ENCODE measurements around the gene FASN. TPM values are rescaled to one million over a fixed set of nuclear protein-coding genes. Genes with fewer than 3 reads are reported as not detected.

Gene FASN
- total RNA-seq, 2 experiments from 2014 or later, result 111 to 364 TPM

DNA sequence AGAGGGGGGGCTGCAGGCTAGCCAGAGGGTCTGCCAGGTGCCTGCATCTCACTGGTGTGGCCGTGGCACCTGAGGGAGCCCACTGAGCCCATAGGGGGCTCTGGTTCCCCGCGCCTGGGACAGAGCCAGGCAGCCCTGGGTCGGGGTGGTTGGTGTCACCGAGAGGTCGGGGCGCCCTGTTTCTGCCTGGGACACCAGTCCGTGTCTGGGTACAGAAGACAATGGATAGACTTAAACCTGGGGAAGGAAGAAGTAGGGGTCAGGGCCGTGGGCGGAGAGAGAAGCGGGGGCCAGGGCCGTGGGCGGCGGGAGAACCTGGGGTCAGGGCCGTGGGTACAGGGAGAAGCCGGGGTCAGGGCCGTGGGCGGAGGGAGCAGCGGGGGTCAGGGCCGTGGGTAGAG lies 49.5 kb downstream of the FASN start:
- no TSS peak for BruUV-seq (replicated peaks)
- TF ChIP-seq, protein P1, sequence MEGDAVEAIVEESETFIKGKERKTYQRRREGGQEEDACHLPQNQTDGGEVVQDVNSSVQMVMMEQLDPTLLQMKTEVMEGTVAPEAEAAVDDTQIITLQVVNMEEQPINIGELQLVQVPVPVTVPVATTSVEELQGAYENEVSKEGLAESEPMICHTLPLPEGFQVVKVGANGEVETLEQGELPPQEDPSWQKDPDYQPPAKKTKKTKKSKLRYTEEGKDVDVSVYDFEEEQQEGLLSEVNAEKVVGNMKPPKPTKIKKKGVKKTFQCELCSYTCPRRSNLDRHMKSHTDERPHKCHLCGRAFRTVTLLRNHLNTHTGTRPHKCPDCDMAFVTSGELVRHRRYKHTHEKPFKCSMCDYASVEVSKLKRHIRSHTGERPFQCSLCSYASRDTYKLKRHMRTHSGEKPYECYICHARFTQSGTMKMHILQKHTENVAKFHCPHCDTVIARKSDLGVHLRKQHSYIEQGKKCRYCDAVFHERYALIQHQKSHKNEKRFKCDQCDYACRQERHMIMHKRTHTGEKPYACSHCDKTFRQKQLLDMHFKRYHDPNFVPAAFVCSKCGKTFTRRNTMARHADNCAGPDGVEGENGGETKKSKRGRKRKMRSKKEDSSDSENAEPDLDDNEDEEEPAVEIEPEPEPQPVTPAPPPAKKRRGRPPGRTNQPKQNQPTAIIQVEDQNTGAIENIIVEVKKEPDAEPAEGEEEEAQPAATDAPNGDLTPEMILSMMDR (conservative IDR thresholded peaks at IDR 0.05; ENCODE audit: low read length), result no peak
- TF ChIP-seq EZH2phosphoT487 (IDR thresholded peaks at IDR 0.05; ENCODE audit: borderline replicate concordance, low read depth, low read length), result no peak
- Histone ChIP-seq H3K9me3 (ENCODE audit: low read length) (no peaks in the 10 kb centered on the region), H2AFZ (ENCODE audit: low read length) (no peak overlapping the region), H3K36me3 (ENCODE audit: insufficient read depth, low read length) (0 out of 2 replicates have a peak, but pooled peaks cover 4% of the 10 kb centered on the region), H3K27ac (ENCODE audit: low read depth, low read length, poor library complexity, severe bottlenecking) (no peak overlapping the region), H3K4me2 (ENCODE audit: low read length) (no peak overlapping the region), H3K4me3 (ENCODE audit: low read depth, low read length, poor library complexity, severe bottlenecking) (no peak overlapping the region), H3K9me2 (ENCODE audit: insufficient read depth, low read length) (no peaks in the 10 kb centered on the region), H3K4me1 (ENCODE audit: insufficient read depth, low read length, poor library complexity, severe bottlenecking) (peaks cover 21% of the 10 kb centered on the region), H4K20me1 (ENCODE audit: insufficient read depth, low read length) (no peaks in the 10 kb centered on the region), H3K79me2 (ENCODE audit: insufficient read depth, low read depth, low read length) (peaks cover 8% of the 10 kb centered on the region; the same call in 1 of the 2 replicates)
- CTCF ChIA-PET (ENCODE audit: unreplicated experiment), result no interaction called here
- no peak for DNase-seq (ENCODE audit: low spot score)
- intact Hi-C loops (cut with micrococcal nuclease; ENCODE audit: unreplicated experiment), result no loop called here
- POLR2A ChIA-PET, result no interaction called here

DNA sequence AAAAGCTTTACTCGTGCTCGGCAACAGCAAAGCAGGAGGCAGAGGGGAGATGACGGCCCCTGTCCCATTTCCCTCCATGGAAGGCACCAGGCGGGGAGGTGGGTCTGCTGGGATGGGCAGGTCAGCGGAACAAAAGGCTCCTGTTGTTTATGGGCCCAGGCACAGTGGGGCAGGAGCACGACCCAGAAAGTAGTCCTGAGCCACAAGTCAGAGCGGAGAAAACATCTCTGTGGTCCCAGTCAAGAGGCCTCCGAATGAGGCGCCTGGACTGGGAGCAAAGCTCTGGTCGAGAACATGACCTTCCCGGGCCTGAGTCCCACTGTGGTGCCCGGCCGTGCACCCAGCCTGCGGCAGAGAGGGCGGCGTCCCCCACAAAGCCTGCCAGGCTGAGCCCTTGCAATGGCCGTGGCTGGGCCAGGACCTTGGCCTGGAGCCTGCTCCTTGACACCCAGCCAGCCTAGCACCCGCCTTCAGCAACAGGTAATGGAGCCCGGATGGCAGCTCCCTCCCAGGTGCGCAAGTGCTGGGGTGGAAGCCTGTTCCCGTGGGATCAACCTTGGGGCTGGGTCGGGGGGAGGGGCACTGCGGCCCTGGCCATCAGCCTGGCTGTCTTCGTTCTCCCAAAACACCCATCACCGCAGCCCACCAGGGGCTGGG lies 50.0 kb downstream of the FASN start:
- H3K79me2 ChIP-seq (ENCODE audit: insufficient read depth, low read depth, low read length), result peaks cover 8% of the 10 kb centered on the region; the same call in 1 of the 2 replicates
- no peak overlapping the region for H3K4me3 ChIP-seq (ENCODE audit: low read depth, low read length, poor library complexity, severe bottlenecking)
- H4K20me1 ChIP-seq (ENCODE audit: insufficient read depth, low read length), result no peaks in the 10 kb centered on the region
- CTCF ChIA-PET (ENCODE audit: unreplicated experiment), result no interaction called here
- no peak overlapping the region for H2AFZ ChIP-seq (ENCODE audit: low read length)
- H3K27ac ChIP-seq (ENCODE audit: low read depth, low read length, poor library complexity, severe bottlenecking), result no peak overlapping the region
- no peak for DNase-seq (ENCODE audit: low spot score)
- TSS peak; percentile 72 for BruUV-seq (replicated peaks)
- intact Hi-C loops (cut with micrococcal nuclease; ENCODE audit: unreplicated experiment), result no loop called here
- POLR2A ChIA-PET, result interaction anchor here (1.5 kb wide), 1 partner anchor 11 kb away, joined by 4 read pairs; the partner anchor contains the start of gene DCXR
- no peaks in the 10 kb centered on the region for H3K9me3 ChIP-seq (ENCODE audit: low read length)
- H3K36me3 ChIP-seq (ENCODE audit: insufficient read depth, low read length), result no peaks in the 10 kb centered on the region
- TF ChIP-seq, protein P1 (conservative IDR thresholded peaks at IDR 0.05; ENCODE audit: low read length), result no peak
- TF ChIP-seq EZH2phosphoT487 (IDR thresholded peaks at IDR 0.05; ENCODE audit: borderline replicate concordance, low read depth, low read length), result no peak
- no peak overlapping the region for H3K4me2 ChIP-seq (ENCODE audit: low read length)
- no peaks in the 10 kb centered on the region for H3K9me2 ChIP-seq (ENCODE audit: insufficient read depth, low read length)
- peaks cover 19% of the 10 kb centered on the region for H3K4me1 ChIP-seq (ENCODE audit: insufficient read depth, low read length, poor library complexity, severe bottlenecking)

- Histone ChIP-seq H3K4me3 (ENCODE audit: low read depth, low read length, poor library complexity, severe bottlenecking) (no peak overlapping the region), H3K36me3 (ENCODE audit: insufficient read depth, low read length) (no peaks in the 10 kb centered on the region), H3K4me2 (ENCODE audit: low read length) (no peak overlapping the region), H4K20me1 (ENCODE audit: insufficient read depth, low read length) (no peaks in the 10 kb centered on the region), H3K79me2 (ENCODE audit: insufficient read depth, low read depth, low read length) (peaks cover 3% of the 10 kb centered on the region; the same call in 1 of the 2 replicates), H2AFZ (ENCODE audit: low read length) (no peak overlapping the region), H3K27ac (ENCODE audit: low read depth, low read length, poor library complexity, severe bottlenecking) (no peak overlapping the region), H3K4me1 (ENCODE audit: insufficient read depth, low read length, poor library complexity, severe bottlenecking) (peaks cover 12% of the 10 kb centered on the region), H3K9me3 (ENCODE audit: low read length) (no peaks in the 10 kb centered on the region), H3K9me2 (ENCODE audit: insufficient read depth, low read length) (no peaks in the 10 kb centered on the region)
- no peak for DNase-seq (ENCODE audit: low spot score)
- POLR2A ChIA-PET, result interaction anchor here (1.5 kb wide), 1 partner anchor 10 kb away, joined by 4 read pairs; the partner anchor contains the start of gene DCXR
- intact Hi-C loops (cut with micrococcal nuclease; ENCODE audit: unreplicated experiment), result no loop called here
- TF ChIP-seq, protein P1 (conservative IDR thresholded peaks at IDR 0.05; ENCODE audit: low read length), result no peak
- no peak for TF ChIP-seq EZH2phosphoT487 (IDR thresholded peaks at IDR 0.05; ENCODE audit: borderline replicate concordance, low read depth, low read length)
- no TSS peak for BruUV-seq (replicated peaks)
- CTCF ChIA-PET (ENCODE audit: unreplicated experiment), result no interaction called here
Measured at GRCh38 chr17:82047379-82047778, 50.7 kb downstream of the FASN start.
